Osteoblast (primary cell): Measurements from ENCODE around the gene TEX29. TPM values are rescaled to one million over a fixed set of nuclear protein-coding genes. Genes with fewer than 3 reads are reported as not detected.

Source experiments
- DNase-seq: peaks from one replicate; pipeline ENCODE4 v3.0.0; 2011; ENCODE audit warnings: low spot score, mixed read lengths; ENCODE audit not compliant: insufficient read length; ENCODE audit errors: missing footprints
- H2AFZ ChIP-seq: 2 replicates; pipeline ENCODE4 v1.6.0; 2011; ENCODE audit warnings: mild to moderate bottlenecking, low read length
- H3K27ac ChIP-seq: 2 replicates; pipeline ENCODE4 v1.5.1; 2011; ENCODE audit warnings: mild to moderate bottlenecking, low read depth, low read length, moderate library complexity
- H3K27me3 ChIP-seq: 2 replicates; pipeline ENCODE4 v1.6.0; 2012; ENCODE audit warnings: mild to moderate bottlenecking, control low read depth, inconsistent platforms, low read length, moderate library complexity; ENCODE audit not compliant: insufficient read depth
- H3K36me3 ChIP-seq: 2 replicates; pipeline ENCODE4 v1.5.1; 2011; ENCODE audit warnings: mild to moderate bottlenecking, low read length, control low read depth, moderate library complexity; ENCODE audit not compliant: insufficient read depth
- H3K4me1 ChIP-seq: 2 replicates; pipeline ENCODE4 v1.5.1; 2011; ENCODE audit warnings: mild to moderate bottlenecking, low read length, control low read depth, moderate library complexity; ENCODE audit not compliant: insufficient read depth
- H3K4me2 ChIP-seq: 2 replicates; pipeline ENCODE4 v1.6.0; 2011; ENCODE audit warnings: mild to moderate bottlenecking, low read length; ENCODE audit not compliant: insufficient read depth
- H3K4me3 ChIP-seq: fragments of 200-600 bp; sonication (generic); 3 replicates; pipeline ENCODE4 v1.5.1; 2012; ENCODE audit warnings: mild to moderate bottlenecking, low read length, inconsistent platforms; ENCODE audit not compliant: insufficient read depth
- H3K79me2 ChIP-seq: 2 replicates; pipeline ENCODE4 v1.6.0; 2012; ENCODE audit warnings: mild to moderate bottlenecking, low read length, control low read depth, inconsistent platforms; ENCODE audit not compliant: insufficient read depth
- H3K9me3 ChIP-seq: 2 replicates; pipeline ENCODE4 v1.5.1; 2011; ENCODE audit warnings: low read depth, low read length, control low read depth
- H4K20me1 ChIP-seq: 2 replicates; pipeline ENCODE4 v1.6.0; 2012; ENCODE audit warnings: mild to moderate bottlenecking, low read length, control low read depth; ENCODE audit not compliant: insufficient read depth
- CTCF ChIP-seq: IDR thresholded peaks from 2 replicates; pipeline ENCODE4 v1.5.1; 2011; ENCODE audit warnings: mild to moderate bottlenecking, low read depth, low read length, moderate library complexity; ENCODE audit errors: extremely low read depth
- total RNA-seq: library from RNA; depleted of rRNA; stranded (reverse); fragments of >200 nt; gene quantifications from 2 replicates; pipeline ENCODE4 v1.2.3, GENCODE V29; 2012

Gene TEX29
- total RNA-seq, 1 donor = 0.36 TPM

- no peak for TF ChIP-seq CTCF
- Histone ChIP-seq H3K36me3 (no peaks in the 10 kb centered on the region), H3K27me3 (no peaks in the 10 kb centered on the region), H4K20me1 (no peaks in the 10 kb centered on the region), H2AFZ (no peak overlapping the region), H3K4me2 (no peak overlapping the region), H3K9me3 (no peaks in the 10 kb centered on the region), H3K4me3 (no peak overlapping the region), H3K27ac (no peak overlapping the region), H3K79me2 (no peaks in the 10 kb centered on the region), H3K4me1 (no peaks in the 10 kb centered on the region)
- no peak for DNase-seq
Observed at GRCh38 chr13:111317571-111318345, 2.7 kb upstream of the TEX29 start.

GRCh38 chr13:111318386-111318785, 2.1 kb upstream of the TEX29 start:
- no peaks in the 10 kb centered on the region for H4K20me1 ChIP-seq
- no peaks in the 10 kb centered on the region for H3K27me3 ChIP-seq
- H3K4me2 ChIP-seq = no peak overlapping the region
- TF ChIP-seq CTCF = no peak
- no peaks in the 10 kb centered on the region for H3K9me3 ChIP-seq
- no peak for DNase-seq
- H3K4me3 ChIP-seq = no peak overlapping the region
- no peaks in the 10 kb centered on the region for H3K36me3 ChIP-seq
- H3K4me1 ChIP-seq = no peaks in the 10 kb centered on the region
- H2AFZ ChIP-seq = no peak overlapping the region
- no peak overlapping the region for H3K27ac ChIP-seq
- no peaks in the 10 kb centered on the region for H3K79me2 ChIP-seq

- H3K4me2 ChIP-seq = no peak overlapping the region
- no peaks in the 10 kb centered on the region for H3K36me3 ChIP-seq
- no peaks in the 10 kb centered on the region for H3K4me1 ChIP-seq
- H3K27ac ChIP-seq = no peak overlapping the region
- H3K79me2 ChIP-seq = no peaks in the 10 kb centered on the region
- no peak overlapping the region for H2AFZ ChIP-seq
- no peak overlapping the region for H3K4me3 ChIP-seq
- no peaks in the 10 kb centered on the region for H3K9me3 ChIP-seq
- H3K27me3 ChIP-seq = no peaks in the 10 kb centered on the region
- DNase-seq = no peak
- no peaks in the 10 kb centered on the region for H4K20me1 ChIP-seq
- no peak for TF ChIP-seq CTCF
Observed at GRCh38 chr13:111319521-111319920, 921 bp upstream of the TEX29 start.

- Histone ChIP-seq H3K4me1 (no peaks in the 10 kb centered on the region), H3K4me3 (no peak overlapping the region), H2AFZ (no peak overlapping the region), H3K4me2 (no peak overlapping the region), H3K9me3 (no peaks in the 10 kb centered on the region), H3K27me3 (no peaks in the 10 kb centered on the region), H4K20me1 (no peaks in the 10 kb centered on the region), H3K27ac (no peak overlapping the region), H3K36me3 (no peaks in the 10 kb centered on the region), H3K79me2 (no peaks in the 10 kb centered on the region)
- DNase-seq = no peak
- no peak for TF ChIP-seq CTCF
Observed at GRCh38 chr13:111322001-111322915, 1.8 kb downstream of the TEX29 start.
